ENCODE measurements around the gene EVA1C. TPM values are rescaled to one million over a fixed set of nuclear protein-coding genes. Genes with fewer than 3 reads are reported as not detected.

The EVA1C gene
- total and polyA plus RNA-seq, 9 of the 15 experiments (the other 6 are each of a cell fraction or from before 2014, with no cell fraction given), result 0.22 TPM; not detected in 8

GRCh38 chr21:32554832-32555638 lies 142.5 kb downstream of the EVA1C start (continued):
- TF ChIP-seq, protein P1, sequence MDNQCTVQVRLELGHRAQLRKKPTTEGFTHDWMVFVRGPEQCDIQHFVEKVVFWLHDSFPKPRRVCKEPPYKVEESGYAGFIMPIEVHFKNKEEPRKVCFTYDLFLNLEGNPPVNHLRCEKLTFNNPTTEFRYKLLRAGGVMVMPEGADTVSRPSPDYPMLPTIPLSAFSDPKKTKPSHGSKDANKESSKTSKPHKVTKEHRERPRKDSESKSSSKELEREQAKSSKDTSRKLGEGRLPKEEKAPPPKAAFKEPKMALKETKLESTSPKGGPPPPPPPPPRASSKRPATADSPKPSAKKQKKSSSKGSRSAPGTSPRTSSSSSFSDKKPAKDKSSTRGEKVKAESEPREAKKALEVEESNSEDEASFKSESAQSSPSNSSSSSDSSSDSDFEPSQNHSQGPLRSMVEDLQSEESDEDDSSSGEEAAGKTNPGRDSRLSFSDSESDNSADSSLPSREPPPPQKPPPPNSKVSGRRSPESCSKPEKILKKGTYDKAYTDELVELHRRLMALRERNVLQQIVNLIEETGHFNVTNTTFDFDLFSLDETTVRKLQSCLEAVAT (IDR thresholded peaks at IDR 0.05), result no peak
- no peak for TF ChIP-seq E2F3 (CRISPR knock-in tag; IDR thresholded peaks at IDR 0.05)
- TF ChIP-seq NR2C2 (CRISPR knock-in tag; IDR thresholded peaks at IDR 0.05), result no peak
- peak; percentile 68 for TF ChIP-seq NR2C2 (tag; IDR thresholded peaks at IDR 0.05)
- TF ChIP-seq BRD9 (IDR thresholded peaks at IDR 0.05; ENCODE audit: low read depth, partially characterized antibody), result no peak
- peak; percentile 33 to 46; a peak in 2 of 4 replicates for TF ChIP-seq TRIM24 (IDR thresholded peaks at IDR 0.05)
- 0 out of 2 replicates have a peak, but pooled peaks have one; percentile 33 for TF ChIP-seq FOSL1 (tag; conservative IDR thresholded peaks at IDR 0.05)
- TF ChIP-seq ZNF589 (CRISPR knock-in tag; IDR thresholded peaks at IDR 0.05; ENCODE audit: low read depth), result peak; percentile 21; the same call in 1 of the 2 replicates
- TF ChIP-seq POLR2G (IDR thresholded peaks at IDR 0.05; ENCODE audit: low read depth, low read length), result no peak
- TF ChIP-seq FOXJ3 (CRISPR knock-in tag; IDR thresholded peaks at IDR 0.05), result no peak
- TF ChIP-seq POLR2B (IDR thresholded peaks at IDR 0.05; ENCODE audit: low read depth, partially characterized antibody), result no peak
- TF ChIP-seq, protein P2, sequence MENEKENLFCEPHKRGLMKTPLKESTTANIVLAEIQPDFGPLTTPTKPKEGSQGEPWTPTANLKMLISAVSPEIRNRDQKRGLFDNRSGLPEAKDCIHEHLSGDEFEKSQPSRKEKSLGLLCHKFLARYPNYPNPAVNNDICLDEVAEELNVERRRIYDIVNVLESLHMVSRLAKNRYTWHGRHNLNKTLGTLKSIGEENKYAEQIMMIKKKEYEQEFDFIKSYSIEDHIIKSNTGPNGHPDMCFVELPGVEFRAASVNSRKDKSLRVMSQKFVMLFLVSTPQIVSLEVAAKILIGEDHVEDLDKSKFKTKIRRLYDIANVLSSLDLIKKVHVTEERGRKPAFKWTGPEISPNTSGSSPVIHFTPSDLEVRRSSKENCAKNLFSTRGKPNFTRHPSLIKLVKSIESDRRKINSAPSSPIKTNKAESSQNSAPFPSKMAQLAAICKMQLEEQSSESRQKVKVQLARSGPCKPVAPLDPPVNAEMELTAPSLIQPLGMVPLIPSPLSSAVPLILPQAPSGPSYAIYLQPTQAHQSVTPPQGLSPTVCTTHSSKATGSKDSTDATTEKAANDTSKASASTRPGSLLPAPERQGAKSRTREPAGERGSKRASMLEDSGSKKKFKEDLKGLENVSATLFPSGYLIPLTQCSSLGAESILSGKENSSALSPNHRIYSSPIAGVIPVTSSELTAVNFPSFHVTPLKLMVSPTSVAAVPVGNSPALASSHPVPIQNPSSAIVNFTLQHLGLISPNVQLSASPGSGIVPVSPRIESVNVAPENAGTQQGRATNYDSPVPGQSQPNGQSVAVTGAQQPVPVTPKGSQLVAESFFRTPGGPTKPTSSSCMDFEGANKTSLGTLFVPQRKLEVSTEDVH (IDR thresholded peaks at IDR 0.05; ENCODE audit: low read depth, partially characterized antibody), result no peak
- 0 out of 2 replicates have a peak, but pooled peaks have one; percentile 29 for TF ChIP-seq ZNF76 (CRISPR knock-in tag; IDR thresholded peaks at IDR 0.05; ENCODE audit: borderline replicate concordance)
- TF ChIP-seq TBP (optimal IDR thresholded peaks at IDR 0.05; ENCODE audit: low read depth, low read length), result no peak
- TF ChIP-seq SREBF1 (IDR thresholded peaks at IDR 0.05; ENCODE audit: borderline replicate concordance, low read depth, low read length), result no peak
- TF ChIP-seq, protein P3, sequence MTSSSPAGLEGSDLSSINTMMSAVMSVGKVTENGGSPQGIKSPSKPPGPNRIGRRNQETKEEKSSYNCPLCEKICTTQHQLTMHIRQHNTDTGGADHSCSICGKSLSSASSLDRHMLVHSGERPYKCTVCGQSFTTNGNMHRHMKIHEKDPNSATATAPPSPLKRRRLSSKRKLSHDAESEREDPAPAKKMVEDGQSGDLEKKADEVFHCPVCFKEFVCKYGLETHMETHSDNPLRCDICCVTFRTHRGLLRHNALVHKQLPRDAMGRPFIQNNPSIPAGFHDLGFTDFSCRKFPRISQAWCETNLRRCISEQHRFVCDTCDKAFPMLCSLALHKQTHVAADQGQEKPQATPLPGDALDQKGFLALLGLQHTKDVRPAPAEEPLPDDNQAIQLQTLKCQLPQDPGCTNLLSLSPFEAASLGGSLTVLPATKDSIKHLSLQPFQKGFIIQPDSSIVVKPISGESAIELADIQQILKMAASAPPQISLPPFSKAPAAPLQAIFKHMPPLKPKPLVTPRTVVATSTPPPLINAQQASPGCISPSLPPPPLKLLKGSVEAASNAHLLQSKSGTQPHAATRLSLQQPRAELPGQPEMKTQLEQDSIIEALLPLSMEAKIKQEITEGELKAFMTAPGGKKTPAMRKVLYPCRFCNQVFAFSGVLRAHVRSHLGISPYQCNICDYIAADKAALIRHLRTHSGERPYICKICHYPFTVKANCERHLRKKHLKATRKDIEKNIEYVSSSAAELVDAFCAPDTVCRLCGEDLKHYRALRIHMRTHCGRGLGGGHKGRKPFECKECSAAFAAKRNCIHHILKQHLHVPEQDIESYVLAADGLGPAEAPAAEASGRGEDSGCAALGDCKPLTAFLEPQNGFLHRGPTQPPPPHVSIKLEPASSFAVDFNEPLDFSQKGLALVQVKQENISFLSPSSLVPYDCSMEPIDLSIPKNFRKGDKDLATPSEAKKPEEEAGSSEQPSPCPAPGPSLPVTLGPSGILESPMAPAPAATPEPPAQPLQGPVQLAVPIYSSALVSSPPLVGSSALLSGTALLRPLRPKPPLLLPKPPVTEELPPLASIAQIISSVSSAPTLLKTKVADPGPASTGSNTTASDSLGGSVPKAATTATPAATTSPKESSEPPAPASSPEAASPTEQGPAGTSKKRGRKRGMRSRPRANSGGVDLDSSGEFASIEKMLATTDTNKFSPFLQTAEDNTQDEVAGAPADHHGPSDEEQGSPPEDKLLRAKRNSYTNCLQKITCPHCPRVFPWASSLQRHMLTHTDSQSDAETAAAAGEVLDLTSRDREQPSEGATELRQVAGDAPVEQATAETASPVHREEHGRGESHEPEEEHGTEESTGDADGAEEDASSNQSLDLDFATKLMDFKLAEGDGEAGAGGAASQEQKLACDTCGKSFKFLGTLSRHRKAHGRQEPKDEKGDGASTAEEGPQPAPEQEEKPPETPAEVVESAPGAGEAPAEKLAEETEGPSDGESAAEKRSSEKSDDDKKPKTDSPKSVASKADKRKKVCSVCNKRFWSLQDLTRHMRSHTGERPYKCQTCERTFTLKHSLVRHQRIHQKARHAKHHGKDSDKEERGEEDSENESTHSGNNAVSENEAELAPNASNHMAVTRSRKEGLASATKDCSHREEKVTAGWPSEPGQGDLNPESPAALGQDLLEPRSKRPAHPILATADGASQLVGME (CRISPR knock-in tag; IDR thresholded peaks at IDR 0.05), result no peak
